HuH-7 (cell line): ENCODE measurements around the gene PHC3.

Source experiments
- DNase-seq: peaks from one replicate; pipeline ENCODE4 v3.0.0; 2011; ENCODE audit warnings: low spot score

PHC3 gene

GRCh38 chr3:170043506-170043905, 138.0 kb downstream of the PHC3 start:
- no peak for DNase-seq

GRCh38 chr3:170040418-170040817, 141.1 kb downstream of the PHC3 start:
- no peak for DNase-seq

- DNase-seq: no peak
Observed at GRCh38 chr3:170038434-170039110, 143.0 kb downstream of the PHC3 start.
